Osteoblast (primary cell): Measurements from ENCODE around the gene TBC1D5. TPM values are rescaled to one million over a fixed set of nuclear protein-coding genes. Genes with fewer than 3 reads are reported as not detected.

Source experiments
- DNase-seq: peaks from one replicate; pipeline ENCODE4 v3.0.0; 2011; ENCODE audit warnings: low spot score, mixed read lengths; ENCODE audit not compliant: insufficient read length; ENCODE audit errors: missing footprints
- H2AFZ ChIP-seq: 2 replicates; pipeline ENCODE4 v1.6.0; 2011; ENCODE audit warnings: mild to moderate bottlenecking, low read length
- H3K27ac ChIP-seq: 2 replicates; pipeline ENCODE4 v1.5.1; 2011; ENCODE audit warnings: mild to moderate bottlenecking, low read depth, low read length, moderate library complexity
- H3K27me3 ChIP-seq: 2 replicates; pipeline ENCODE4 v1.6.0; 2012; ENCODE audit warnings: mild to moderate bottlenecking, control low read depth, inconsistent platforms, low read length, moderate library complexity; ENCODE audit not compliant: insufficient read depth
- H3K36me3 ChIP-seq: 2 replicates; pipeline ENCODE4 v1.5.1; 2011; ENCODE audit warnings: mild to moderate bottlenecking, low read length, control low read depth, moderate library complexity; ENCODE audit not compliant: insufficient read depth
- H3K4me1 ChIP-seq: 2 replicates; pipeline ENCODE4 v1.5.1; 2011; ENCODE audit warnings: mild to moderate bottlenecking, low read length, control low read depth, moderate library complexity; ENCODE audit not compliant: insufficient read depth
- H3K4me2 ChIP-seq: 2 replicates; pipeline ENCODE4 v1.6.0; 2011; ENCODE audit warnings: mild to moderate bottlenecking, low read length; ENCODE audit not compliant: insufficient read depth
- H3K4me3 ChIP-seq: fragments of 200-600 bp; sonication (generic); 3 replicates; pipeline ENCODE4 v1.5.1; 2012; ENCODE audit warnings: mild to moderate bottlenecking, low read length, inconsistent platforms; ENCODE audit not compliant: insufficient read depth
- H3K79me2 ChIP-seq: 2 replicates; pipeline ENCODE4 v1.6.0; 2012; ENCODE audit warnings: mild to moderate bottlenecking, low read length, control low read depth, inconsistent platforms; ENCODE audit not compliant: insufficient read depth
- H3K9me3 ChIP-seq: 2 replicates; pipeline ENCODE4 v1.5.1; 2011; ENCODE audit warnings: low read depth, low read length, control low read depth
- H4K20me1 ChIP-seq: 2 replicates; pipeline ENCODE4 v1.6.0; 2012; ENCODE audit warnings: mild to moderate bottlenecking, low read length, control low read depth; ENCODE audit not compliant: insufficient read depth
- CTCF ChIP-seq: IDR thresholded peaks from 2 replicates; pipeline ENCODE4 v1.5.1; 2011; ENCODE audit warnings: mild to moderate bottlenecking, low read depth, low read length, moderate library complexity; ENCODE audit errors: extremely low read depth
- total RNA-seq: library from RNA; depleted of rRNA; stranded (reverse); fragments of >200 nt; gene quantifications from 2 replicates; pipeline ENCODE4 v1.2.3, GENCODE V29; 2012

The TBC1D5 gene
- total RNA-seq, 1 donor, result 117 TPM

GRCh38 chr3:17288839-17289399 is 453.5 kb downstream of the TBC1D5 start:
- TF ChIP-seq CTCF, result no peak
- no peak overlapping the region for H2AFZ ChIP-seq
- no peak overlapping the region for H3K27ac ChIP-seq
- no peak for DNase-seq
- no peaks in the 10 kb centered on the region for H3K79me2 ChIP-seq
- no peaks in the 10 kb centered on the region for H3K27me3 ChIP-seq
- no peaks in the 10 kb centered on the region for H4K20me1 ChIP-seq
- no peaks in the 10 kb centered on the region for H3K4me1 ChIP-seq
- H3K9me3 ChIP-seq, result no peaks in the 10 kb centered on the region
- no peak overlapping the region for H3K4me3 ChIP-seq
- H3K4me2 ChIP-seq, result no peak overlapping the region
- H3K36me3 ChIP-seq, result no peaks in the 10 kb centered on the region

GRCh38 chr3:17287006-17287689 is 455.3 kb downstream of the TBC1D5 start:
- Histone ChIP-seq H3K27ac (no peak overlapping the region), H3K36me3 (no peaks in the 10 kb centered on the region), H3K4me2 (no peak overlapping the region), H3K4me1 (no peaks in the 10 kb centered on the region), H3K4me3 (no peak overlapping the region), H4K20me1 (no peaks in the 10 kb centered on the region), H3K79me2 (no peaks in the 10 kb centered on the region), H2AFZ (no peak overlapping the region), H3K9me3 (no peaks in the 10 kb centered on the region), H3K27me3 (no peaks in the 10 kb centered on the region)
- no peak for DNase-seq
- TF ChIP-seq CTCF, result no peak

GRCh38 chr3:17278006-17278405 is 464.4 kb downstream of the TBC1D5 start:
- H3K9me3 ChIP-seq, result no peaks in the 10 kb centered on the region
- no peak overlapping the region for H2AFZ ChIP-seq
- no peak for DNase-seq
- no peak overlapping the region for H3K4me3 ChIP-seq
- H3K27ac ChIP-seq, result no peak overlapping the region
- no peaks in the 10 kb centered on the region for H3K27me3 ChIP-seq
- TF ChIP-seq CTCF, result no peak
- no peak overlapping the region for H3K4me2 ChIP-seq
- H3K79me2 ChIP-seq, result no peaks in the 10 kb centered on the region
- H4K20me1 ChIP-seq, result no peaks in the 10 kb centered on the region
- no peaks in the 10 kb centered on the region for H3K36me3 ChIP-seq
- H3K4me1 ChIP-seq, result no peaks in the 10 kb centered on the region

- Histone ChIP-seq H3K4me1 (no peaks in the 10 kb centered on the region), H3K4me3 (no peak overlapping the region), H3K27me3 (no peaks in the 10 kb centered on the region), H3K36me3 (no peaks in the 10 kb centered on the region), H3K27ac (no peak overlapping the region), H3K4me2 (no peak overlapping the region), H3K79me2 (no peaks in the 10 kb centered on the region), H2AFZ (no peak overlapping the region), H4K20me1 (no peaks in the 10 kb centered on the region), H3K9me3 (no peaks in the 10 kb centered on the region)
- TF ChIP-seq CTCF, result no peak
- no peak for DNase-seq
Measured at GRCh38 chr3:17266846-17267245, 475.6 kb downstream of the TBC1D5 start.
